ENCODE results near the gene FAM240A. TPM values are rescaled to one million over a fixed set of nuclear protein-coding genes. Genes with fewer than 3 reads are reported as not detected.
A peak's percentile ranks its signal among the peaks of the same experiment; 100 is the strongest.

Gene FAM240A
- total and polyA plus RNA-seq, 2 donors (not counting 3 experiments of a cell fraction or from before 2014, with no cell fraction given) = not detected

DNA sequence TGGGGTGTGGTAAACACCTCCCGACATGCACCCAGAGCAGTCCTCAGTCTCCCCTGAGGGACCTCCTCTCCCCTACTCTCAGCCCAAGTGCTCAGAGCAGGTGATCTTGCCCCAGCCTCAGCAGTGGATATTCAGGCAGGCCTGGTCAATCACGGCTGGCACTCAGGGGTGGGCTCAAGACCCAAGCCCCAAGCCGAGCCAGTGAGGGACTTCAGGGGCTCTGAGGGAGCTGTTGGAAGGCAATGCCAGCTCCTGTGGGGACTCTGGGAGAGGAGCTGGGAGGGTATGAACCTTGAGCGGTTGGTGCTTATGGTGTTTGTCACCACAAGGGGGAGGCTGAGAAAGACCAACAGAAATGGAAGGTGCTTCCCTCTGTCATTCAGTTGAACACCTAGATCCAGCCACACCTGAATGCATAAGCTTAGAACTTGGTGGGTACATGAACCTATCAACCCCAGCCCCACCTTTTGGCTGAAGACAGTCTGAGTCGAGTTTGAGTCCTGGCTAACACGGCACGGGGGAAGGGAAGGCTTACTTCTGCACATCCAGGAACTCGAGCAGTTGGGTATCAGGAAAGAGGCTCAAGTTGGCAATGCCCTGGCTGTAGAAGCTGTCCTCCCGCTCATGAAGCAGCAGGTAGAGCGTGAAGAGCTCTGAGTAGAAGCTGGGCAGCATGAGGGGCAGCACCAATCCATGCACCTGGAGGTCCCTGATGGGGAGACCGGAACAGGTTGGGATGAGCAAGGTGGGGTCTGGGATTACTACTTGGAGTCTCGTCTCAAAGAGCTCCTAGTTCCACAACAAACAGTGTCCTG lies 61.9 kb downstream of the FAM240A start:
- FAIRE-seq (no peak), DNase-seq (ENCODE audit: low read depth, low spot score) (no peak)
- Histone ChIP-seq H3K9me3 (replicated peaks; ENCODE audit: control insufficient read depth, insufficient read depth, low read length) (no peaks in the 10 kb centered on the region), H3K27me3 (ENCODE audit: control insufficient read depth in 2 of 2, insufficient read depth in 2 of 2, low read length in 2 of 2) (no peaks in the 10 kb centered on the region), H3K4me2 (ENCODE audit: insufficient read depth, low read length) (no peak overlapping the region), H2AFZ (ENCODE audit: low read depth, low read length) (no peak overlapping the region), H3K9ac (replicated peaks; ENCODE audit: extremely low read depth, insufficient read depth, low read length) (no peak overlapping the region), H3K9me1 (replicated peaks; ENCODE audit: control insufficient read depth, extremely low read depth, insufficient read depth, low read length) (no peaks in the 10 kb centered on the region), H4K20me1 (replicated peaks; ENCODE audit: control insufficient read depth, extremely low read depth, insufficient read depth, low read length) (no peaks in the 10 kb centered on the region), H3K79me2 (ENCODE audit: control insufficient read depth, insufficient read depth, low read length) (no peaks in the 10 kb centered on the region), H3K27ac (ENCODE audit: insufficient read depth, low read depth, low read length) (no peak overlapping the region), H3K36me3 (ENCODE audit: control insufficient read depth in 2 of 2, extremely low read depth in 1 of 2, insufficient read depth in 2 of 2, low read length in 2 of 2) (no peaks in the 10 kb centered on the region), H3K4me3 (replicated peaks in 1 of 3; ENCODE audit: insufficient read depth in 1 of 3, low read depth in 1 of 3, low read length in 3 of 3) (no peak overlapping the region), H3K4me1 (ENCODE audit: control insufficient read depth, extremely low read depth, insufficient read depth, low read length) (no peaks in the 10 kb centered on the region)
- dilution Hi-C loops (cut with MboI; ENCODE audit: extremely low pct_ligation_motif_present, low sequenced_read_pairs) (no loop called here), intact Hi-C loops (cut with micrococcal nuclease) (no loop called here)
- BruUV-seq (replicated peaks) = no TSS peak
- TF ChIP-seq POLR2A (IDR thresholded peaks at IDR 0.05; ENCODE audit: low read depth, low read length) = no peak
- peak; percentile 15 to 25 for TF ChIP-seq CTCF (IDR thresholded peaks at IDR 0.05; ENCODE audit: extremely low read depth in 1 of 2, insufficient read depth in 1 of 2, low read depth in 1 of 2, low read length in 2 of 2)
- ChIA-PET POLR2A (no interaction called here), CTCF (interaction anchor here (0.9 to 1.4 kb wide), 3 partner anchors 22 to 186 kb away, joined by 3 to 9 read pairs (median 3); no protein-coding TSS in a partner anchor)

GRCh38 chr3:46675426-46675825 lies 63.1 kb downstream of the FAM240A start:
- H3K9me3 ChIP-seq (replicated peaks; ENCODE audit: control insufficient read depth, insufficient read depth, low read length) = no peaks in the 10 kb centered on the region
- no peak for FAIRE-seq
- no peaks in the 10 kb centered on the region for H3K4me1 ChIP-seq (ENCODE audit: control insufficient read depth, extremely low read depth, insufficient read depth, low read length)
- TF ChIP-seq MYC (IDR thresholded peaks at IDR 0.05; ENCODE audit: low read depth, low read length) (no peak), JUN (IDR thresholded peaks at IDR 0.05; ENCODE audit: borderline replicate concordance, insufficient read depth, insufficient read length, low read depth) (no peak), POLR2AphosphoS5 (IDR thresholded peaks at IDR 0.05; ENCODE audit: insufficient read depth, low read depth, low read length) (no peak), CTCF (IDR thresholded peaks at IDR 0.05; ENCODE audit: extremely low read depth in 1 of 2, insufficient read depth in 1 of 2, low read depth in 1 of 2, low read length in 2 of 2) (no peak), FOS (IDR thresholded peaks at IDR 0.05; ENCODE audit: borderline replicate concordance, insufficient read depth, low read length) (no peak), MAX (IDR thresholded peaks at IDR 0.05; ENCODE audit: insufficient read depth, insufficient read length) (no peak), GATA2 (IDR thresholded peaks at IDR 0.05; ENCODE audit: insufficient read depth, insufficient read length, low read depth, low read length) (no peak), EZH2 (IDR thresholded peaks at IDR 0.05; ENCODE audit: borderline replicate concordance, low read depth, low read length, severe bottlenecking) (no peak), POLR2A (IDR thresholded peaks at IDR 0.05; ENCODE audit: low read depth, low read length) (no peak)
- no peak overlapping the region for H3K9ac ChIP-seq (replicated peaks; ENCODE audit: extremely low read depth, insufficient read depth, low read length)
- ChIA-PET CTCF (interaction anchor here (1.0 kb wide), 1 partner anchor 20 kb away, joined by 3 read pairs; no protein-coding TSS in a partner anchor), POLR2A (no interaction called here)
- no peak overlapping the region for H2AFZ ChIP-seq (ENCODE audit: low read depth, low read length)
- DNase-seq (ENCODE audit: low read depth, low spot score) = no peak
- no peaks in the 10 kb centered on the region for H3K36me3 ChIP-seq (ENCODE audit: control insufficient read depth in 2 of 2, extremely low read depth in 1 of 2, insufficient read depth in 2 of 2, low read length in 2 of 2)
- H3K27ac ChIP-seq (ENCODE audit: insufficient read depth, low read depth, low read length) = no peak overlapping the region
- no peaks in the 10 kb centered on the region for H3K27me3 ChIP-seq (ENCODE audit: control insufficient read depth in 2 of 2, insufficient read depth in 2 of 2, low read length in 2 of 2)
- no TSS peak for BruUV-seq (replicated peaks)
- no peaks in the 10 kb centered on the region for H3K9me1 ChIP-seq (replicated peaks; ENCODE audit: control insufficient read depth, extremely low read depth, insufficient read depth, low read length)
- no peaks in the 10 kb centered on the region for H3K79me2 ChIP-seq (ENCODE audit: control insufficient read depth, insufficient read depth, low read length)
- H3K4me2 ChIP-seq (ENCODE audit: insufficient read depth, low read length) = no peak overlapping the region
- no peaks in the 10 kb centered on the region for H4K20me1 ChIP-seq (replicated peaks; ENCODE audit: control insufficient read depth, extremely low read depth, insufficient read depth, low read length)
- H3K4me3 ChIP-seq (replicated peaks in 1 of 3; ENCODE audit: insufficient read depth in 1 of 3, low read depth in 1 of 3, low read length in 3 of 3) = no peak overlapping the region
- intact Hi-C loops (cut with micrococcal nuclease) = no loop called here
- dilution Hi-C loops (cut with MboI; ENCODE audit: extremely low pct_ligation_motif_present, low sequenced_read_pairs) = no loop called here

Data from endothelial cell of umbilical vein (primary cell).